ENCODE data around the gene NLGN1.

NLGN1 gene

DNA sequence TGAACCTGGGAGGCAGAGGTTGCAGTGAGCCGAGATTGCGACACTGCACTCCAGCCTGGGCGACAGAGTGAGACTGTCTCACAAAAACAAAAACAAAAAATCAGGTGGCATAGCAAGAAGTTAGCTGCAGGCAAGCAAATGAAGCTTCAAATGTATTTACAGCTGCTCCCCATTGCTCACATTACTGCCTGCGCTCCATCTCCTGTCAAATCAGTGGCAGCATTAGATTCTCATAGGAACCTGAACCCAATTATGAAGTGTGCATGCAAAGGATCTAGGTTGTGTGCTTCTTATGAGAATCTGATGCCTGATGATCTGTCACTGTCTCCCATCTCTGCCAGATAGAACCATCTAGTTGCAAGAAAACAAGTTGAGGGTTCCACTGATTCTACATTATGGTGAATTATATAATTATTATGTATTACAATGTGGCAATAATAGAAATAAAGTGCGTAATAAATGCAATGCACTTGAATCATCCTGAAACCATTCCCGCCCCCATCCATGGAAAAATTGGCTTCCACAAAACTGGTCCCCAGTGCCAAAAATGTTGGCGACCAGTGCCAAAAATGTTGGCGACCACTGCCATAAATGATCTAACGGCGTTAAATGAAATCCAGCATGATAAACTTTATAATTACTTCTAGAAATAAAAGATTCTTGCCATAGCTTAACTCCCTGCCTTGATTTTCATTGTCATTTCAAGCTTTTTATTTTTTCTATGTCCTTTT lies 844.9 kb downstream of the NLGN1 start:
- DNase-seq: no peak

DNA sequence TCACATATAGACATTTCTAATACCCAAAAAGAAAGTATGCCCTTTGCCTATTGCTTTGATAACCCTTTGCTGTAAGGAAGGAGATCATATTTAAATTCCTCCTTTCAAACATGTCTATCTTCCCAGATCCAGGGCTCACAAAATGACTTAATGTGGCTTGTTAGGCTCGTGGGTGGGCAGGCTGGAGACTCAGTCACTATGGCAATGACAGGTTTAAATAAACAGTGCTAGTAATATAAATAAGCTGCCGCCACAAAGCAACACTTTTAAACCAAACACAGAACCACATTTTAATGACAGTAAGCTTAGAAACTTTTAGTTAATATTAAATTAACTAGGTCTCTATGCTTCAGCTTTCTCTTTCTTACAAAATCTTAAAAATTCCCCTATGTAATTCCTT lies 845.6 kb downstream of the NLGN1 start:
- no peak for DNase-seq

- DNase-seq: no peak
Measured at GRCh38 chr3:174247687-174248152, 850.2 kb downstream of the NLGN1 start.

DNA sequence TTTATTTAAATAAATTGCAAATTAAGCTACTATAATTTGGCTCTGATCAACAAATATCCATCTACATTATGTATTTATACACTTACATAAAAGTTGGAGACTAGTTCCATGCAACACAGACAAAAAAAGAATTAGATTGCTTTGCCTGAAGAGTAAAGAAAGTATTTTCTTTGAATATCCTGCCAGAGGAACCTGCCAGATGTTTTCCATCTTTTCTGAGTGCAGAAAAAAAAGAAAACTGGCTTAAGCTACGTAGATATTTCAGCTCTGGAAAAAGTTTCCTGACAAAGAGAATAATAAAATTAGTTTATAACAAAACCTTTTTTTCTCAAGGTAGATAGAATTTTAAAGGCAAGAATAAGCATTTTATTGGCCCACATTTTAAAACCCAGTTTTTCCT lies 854.1 kb downstream of the NLGN1 start:
- DNase-seq: no peak

- DNase-seq: no peak
Measured at GRCh38 chr3:174253196-174253823, 855.8 kb downstream of the NLGN1 start.

- DNase-seq: no peak
Measured at GRCh38 chr3:174253940-174254339, 856.4 kb downstream of the NLGN1 start.

DNA sequence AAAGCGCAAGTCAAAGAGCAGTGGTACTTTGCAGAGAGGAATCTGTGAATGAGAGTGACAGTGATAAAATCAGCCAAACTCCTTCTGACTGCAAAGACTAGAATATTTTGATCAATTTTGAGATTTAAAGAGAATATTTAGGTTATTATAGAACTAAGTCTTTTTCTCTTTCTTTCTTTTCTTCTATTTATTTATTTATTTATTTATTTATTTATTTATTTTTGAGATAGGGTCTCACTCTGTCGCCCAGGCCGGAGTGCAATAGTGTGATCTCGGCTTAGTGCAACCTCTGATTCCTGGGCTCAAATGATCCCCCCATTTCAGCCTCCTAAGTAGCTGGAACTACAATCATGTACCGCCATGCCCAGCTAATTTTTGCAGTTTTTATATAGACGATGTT lies 857.9 kb downstream of the NLGN1 start:
- no peak for DNase-seq

GRCh38 chr3:174266476-174266875 lies 868.9 kb downstream of the NLGN1 start:
- no peak for DNase-seq

DNA sequence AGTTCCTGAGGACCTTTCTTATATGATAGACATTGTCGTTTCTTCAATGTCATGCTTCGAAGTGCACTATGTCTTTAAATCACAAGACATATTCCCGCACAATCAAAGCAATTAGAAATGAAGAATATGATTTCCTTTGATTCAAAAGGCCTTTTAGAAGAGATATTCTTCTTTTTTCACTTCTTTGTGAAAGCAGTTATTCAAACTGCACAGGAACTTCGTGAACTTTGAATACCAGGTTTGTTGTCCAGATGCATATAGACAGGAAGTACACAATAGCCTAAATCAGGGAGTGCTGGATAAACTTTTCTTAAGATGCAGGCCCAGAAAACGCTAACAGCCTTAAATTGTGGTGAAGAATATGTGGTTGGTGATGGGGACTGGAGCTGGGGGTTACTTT lies 870.5 kb downstream of the NLGN1 start:
- DNase-seq: no peak

DNA sequence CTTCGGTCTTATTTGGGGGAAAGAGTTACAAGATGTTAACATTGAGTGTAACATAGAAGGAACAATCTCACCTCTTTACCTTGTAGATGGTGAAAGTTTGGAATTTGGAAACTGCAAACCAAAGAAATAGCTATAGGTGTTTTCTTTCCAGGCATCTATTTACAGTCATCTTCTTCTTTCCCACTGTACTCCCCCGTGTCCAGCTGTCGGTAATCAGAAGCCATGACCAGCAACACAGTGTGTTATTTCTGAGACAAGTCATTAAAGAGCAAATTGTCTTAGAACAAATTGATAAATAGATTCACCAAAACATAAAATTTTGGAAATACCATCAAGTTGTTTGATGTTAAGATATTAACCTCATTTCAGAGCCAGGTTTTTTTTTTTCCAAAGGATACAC lies 871.0 kb downstream of the NLGN1 start:
- DNase-seq: no peak

DNA sequence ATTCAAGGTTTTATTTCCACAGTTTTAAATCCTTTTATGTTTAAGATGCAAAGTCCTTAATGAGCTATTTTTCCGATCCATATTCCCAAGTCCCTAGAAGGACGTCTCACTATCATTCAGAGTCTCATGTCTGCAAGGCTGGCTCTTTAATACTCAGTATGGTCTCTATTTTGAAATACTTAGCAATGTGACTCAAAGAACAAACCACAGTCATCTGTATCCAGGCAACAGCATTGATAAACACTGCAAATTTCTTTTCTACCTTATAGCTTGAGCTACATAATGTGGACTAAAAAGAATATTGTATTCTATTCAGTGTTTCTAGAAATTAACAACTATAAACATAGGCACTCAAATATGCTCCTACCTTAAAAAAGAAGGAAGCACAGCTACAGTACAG lies 873.3 kb downstream of the NLGN1 start:
- no peak for DNase-seq

- DNase-seq: no peak
Measured at GRCh38 chr3:174275336-174275735, 877.8 kb downstream of the NLGN1 start.

GRCh38 chr3:174276826-174277225 lies 879.3 kb downstream of the NLGN1 start:
- DNase-seq: no peak

GRCh38 chr3:174278094-174278493 lies 880.5 kb downstream of the NLGN1 start:
- no peak for DNase-seq

DNA sequence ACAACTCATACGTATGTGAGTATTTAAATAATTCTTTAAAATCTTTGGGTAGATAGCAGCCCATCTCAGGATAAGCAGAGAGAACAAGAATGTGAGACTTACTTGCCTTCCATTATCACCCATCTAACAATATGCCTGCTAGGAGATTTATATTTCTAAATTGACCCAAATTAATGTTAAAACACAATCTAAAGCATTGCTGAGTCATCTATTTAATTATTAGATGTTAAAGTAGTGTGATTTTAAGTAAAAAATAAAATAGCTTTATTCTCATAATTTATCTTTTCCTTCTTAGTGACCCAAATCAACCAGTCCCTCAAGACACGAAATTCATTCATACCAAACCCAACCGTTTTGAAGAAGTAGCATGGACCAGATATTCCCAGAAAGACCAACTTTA lies 882.6 kb downstream of the NLGN1 start:
- no peak for DNase-seq

DNA sequence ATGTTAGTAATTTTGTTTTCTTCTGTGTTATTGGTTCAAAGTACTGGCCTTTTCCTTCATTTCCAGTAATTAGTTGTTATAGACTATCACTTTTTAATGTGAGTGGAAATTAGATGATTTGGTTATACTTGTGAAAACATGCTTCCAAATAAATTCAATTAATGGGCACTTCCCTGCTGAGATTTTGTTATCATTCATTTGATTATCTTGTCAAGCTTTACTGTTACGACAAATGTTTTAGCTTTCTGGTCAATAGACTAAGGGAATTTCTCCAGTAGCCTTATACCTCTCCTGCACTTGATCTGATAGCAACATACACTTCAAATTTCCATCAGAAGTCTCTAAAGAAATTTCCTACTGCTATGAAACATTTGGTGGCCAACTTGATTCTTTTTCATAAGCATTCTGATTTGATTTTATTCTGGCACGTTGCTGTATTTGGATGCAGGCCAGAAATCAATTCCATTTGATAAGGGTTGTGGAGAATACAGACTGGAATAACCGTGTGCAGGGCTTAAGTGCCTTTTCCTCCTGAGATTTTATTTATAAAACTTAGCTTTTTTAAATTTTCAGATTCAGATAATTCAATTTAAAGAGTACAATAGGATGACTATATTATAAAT lies 887.8 kb downstream of the NLGN1 start:
- no peak for DNase-seq

GRCh38 chr3:174287705-174288104 lies 890.2 kb downstream of the NLGN1 start:
- no peak for DNase-seq

DNA sequence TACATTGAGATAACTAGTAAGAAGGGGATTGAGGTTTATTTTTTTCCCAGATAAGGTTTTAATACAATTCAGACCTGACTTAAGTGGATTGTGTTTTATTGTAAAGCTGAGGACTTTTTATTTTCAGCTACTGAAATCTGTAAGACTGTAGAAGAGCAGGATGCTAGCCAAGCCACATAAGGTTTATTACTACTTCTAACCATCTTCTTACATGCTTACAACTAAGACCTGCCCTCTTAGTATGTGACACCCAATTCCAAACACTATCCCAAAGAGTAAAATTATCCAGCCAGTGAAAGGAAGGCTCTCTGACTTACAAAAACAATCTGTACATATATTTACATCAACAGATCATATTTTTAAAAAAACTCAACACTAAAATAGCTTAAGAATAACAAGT lies 897.1 kb downstream of the NLGN1 start:
- DNase-seq: no peak

GRCh38 chr3:174295306-174296092 lies 898.0 kb downstream of the NLGN1 start:
- no peak for DNase-seq

GRCh38 chr3:174302746-174303315 lies 905.3 kb downstream of the NLGN1 start:
- DNase-seq: no peak

DNA sequence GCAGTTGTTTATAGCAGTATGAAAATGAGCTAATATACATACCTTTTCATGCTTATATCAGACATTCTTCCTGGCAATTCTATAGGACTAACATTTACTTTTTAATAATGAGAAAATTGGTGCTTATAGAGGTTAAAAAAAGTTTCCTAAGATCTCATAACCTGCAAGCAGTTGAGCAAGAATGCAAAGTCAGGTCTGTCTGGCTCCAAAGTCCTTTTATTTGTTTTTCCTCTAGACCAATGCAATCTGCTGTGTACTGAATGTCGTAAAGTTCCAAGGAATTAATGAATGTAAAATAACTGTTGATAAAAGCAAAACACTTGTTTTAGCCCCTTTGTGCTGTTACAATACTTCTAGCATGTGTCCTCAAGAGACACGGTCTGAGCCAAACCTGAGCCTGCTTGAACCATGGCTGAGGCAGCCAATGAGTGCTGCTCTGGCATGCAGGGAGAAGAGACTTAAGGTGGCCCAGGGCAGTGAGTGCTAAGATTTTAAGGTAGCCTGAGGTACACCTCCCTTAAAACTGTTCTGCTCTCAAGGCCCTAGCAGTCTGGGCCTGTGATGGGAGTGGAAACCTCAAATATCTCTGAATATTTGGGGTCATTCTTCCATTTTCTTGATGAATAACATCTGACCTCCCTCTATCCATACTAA lies 906.5 kb downstream of the NLGN1 start:
- no peak for DNase-seq

GRCh38 chr3:174308736-174309135 lies 911.2 kb downstream of the NLGN1 start:
- DNase-seq: no peak

All from NCI-H1436 (cell line).